Stimulated activated CD8-positive, alpha-beta memory T cell treated with anti-CD3 and anti-CD28 coated beads, Interleukin-15, amount 100 ng/mL, for 24 hours (primary cell): ENCODE measurements around the gene SMARCA2.

ENCODE experiments used
- DNase-seq: peaks from one replicate; pipeline ENCODE4 v3.0.0-alpha.2; 2020; ENCODE audit warnings: low read depth

Gene SMARCA2

DNA sequence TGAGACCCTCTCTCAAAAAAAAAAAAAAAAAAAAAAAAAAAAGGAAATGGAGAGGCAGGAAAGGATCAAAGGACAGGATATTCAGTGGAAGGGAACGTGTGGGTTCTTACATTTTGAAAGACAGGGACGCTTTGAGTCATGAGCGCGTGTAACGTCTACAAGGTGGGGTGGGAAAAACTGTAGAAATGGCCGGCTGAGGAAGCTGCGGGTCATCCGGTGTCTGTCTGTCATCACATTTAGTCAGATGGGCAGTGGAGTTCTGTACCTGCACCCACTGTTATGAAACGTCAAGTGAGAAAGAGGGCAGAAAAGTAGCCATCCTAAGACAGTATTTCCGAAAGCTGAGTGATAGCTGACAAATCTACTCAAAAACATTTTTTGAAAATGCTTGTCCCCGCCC is 159.8 kb downstream of the SMARCA2 start:
- DNase-seq: no peak

DNA sequence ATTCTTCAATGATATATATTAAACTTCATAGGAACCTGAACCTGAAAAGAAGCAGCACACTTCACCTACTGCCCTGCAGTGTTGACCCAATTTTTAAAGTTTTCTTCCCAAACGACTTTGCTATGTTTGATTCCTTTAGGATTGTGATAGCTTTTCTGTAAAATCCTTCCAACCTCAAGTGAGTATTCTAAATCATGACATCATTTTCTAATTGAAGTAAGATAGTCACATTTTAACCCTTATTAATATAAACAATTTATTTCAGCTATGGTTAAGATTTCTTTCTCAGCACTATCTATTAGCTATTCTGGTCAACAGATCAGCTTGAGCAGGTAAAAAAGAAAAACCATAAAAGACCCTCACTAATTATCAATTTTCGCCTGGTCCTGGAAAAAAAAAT is 162.0 kb downstream of the SMARCA2 start:
- DNase-seq: no peak

DNA sequence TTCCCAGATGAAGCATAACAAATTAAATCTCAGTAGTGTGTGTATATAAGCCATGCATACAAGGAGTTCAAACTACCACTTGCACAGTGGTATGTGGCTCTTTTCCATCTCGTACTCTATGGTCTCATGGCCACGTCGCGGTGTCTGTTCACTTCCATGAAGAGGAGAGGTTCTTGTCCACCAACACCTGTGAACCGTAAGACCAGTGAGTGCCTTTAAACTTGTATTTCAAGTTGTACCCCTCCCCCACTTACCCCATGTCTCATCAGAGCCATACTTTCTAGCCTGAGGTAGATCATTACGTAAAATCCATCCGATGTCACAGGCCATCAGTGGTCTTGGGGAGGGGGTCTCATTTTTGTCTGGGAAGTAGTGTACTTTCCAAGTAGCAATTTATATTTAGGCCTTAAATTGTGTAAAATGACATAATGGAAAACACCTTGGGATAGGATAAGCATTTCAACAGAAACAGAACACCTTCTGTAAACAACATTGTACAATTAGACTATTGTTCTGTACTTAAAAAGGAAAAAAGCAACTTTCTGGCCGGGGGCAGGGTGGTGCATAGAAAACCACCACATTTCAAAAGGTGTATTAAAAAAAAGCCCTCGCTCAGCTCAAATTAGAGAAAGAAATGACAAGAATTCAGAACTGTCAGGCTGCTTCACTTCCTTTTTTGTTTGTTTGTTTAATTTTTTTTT is 163.0 kb downstream of the SMARCA2 start:
- DNase-seq: no peak

DNA sequence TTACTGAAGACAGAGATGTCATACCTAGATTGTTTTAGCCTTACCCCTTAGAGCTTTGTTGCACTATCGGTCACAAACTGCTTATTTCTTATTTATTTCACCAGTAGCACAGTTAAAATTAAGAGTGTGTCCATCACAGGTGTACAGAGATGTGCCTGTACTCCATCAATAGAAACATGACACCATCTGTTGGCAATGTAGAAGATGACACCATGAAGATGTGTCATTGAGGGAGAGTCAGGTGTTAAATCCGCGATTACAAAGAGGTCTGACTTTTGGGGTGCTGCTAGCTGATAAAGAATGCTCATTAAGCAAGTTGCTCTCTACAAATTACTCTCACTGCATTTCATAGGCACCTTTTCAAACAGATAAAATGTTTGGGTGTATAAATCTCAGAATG is 164.4 kb downstream of the SMARCA2 start:
- no peak for DNase-seq

DNA sequence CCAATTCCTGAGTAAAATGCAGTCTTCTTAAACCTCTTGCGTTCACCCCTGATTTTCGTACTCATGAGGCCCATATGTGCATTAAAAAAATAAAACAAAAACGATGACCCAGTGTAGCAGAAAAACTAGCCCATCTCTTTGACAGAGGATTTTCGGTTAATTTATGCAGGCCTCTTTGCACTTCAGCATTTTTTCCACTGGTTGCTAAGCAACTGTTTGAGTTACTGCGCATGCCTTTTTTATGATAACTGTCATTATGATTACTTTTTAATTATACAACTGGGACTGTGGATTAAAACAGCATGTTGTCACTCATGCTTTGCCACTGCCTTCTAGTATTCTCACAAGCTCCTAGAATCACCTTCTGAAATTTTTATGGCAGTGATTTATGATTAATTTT is 165.0 kb downstream of the SMARCA2 start:
- no peak for DNase-seq

GRCh38 chr9:2180704-2181103 is 165.6 kb downstream of the SMARCA2 start:
- no peak for DNase-seq

DNA sequence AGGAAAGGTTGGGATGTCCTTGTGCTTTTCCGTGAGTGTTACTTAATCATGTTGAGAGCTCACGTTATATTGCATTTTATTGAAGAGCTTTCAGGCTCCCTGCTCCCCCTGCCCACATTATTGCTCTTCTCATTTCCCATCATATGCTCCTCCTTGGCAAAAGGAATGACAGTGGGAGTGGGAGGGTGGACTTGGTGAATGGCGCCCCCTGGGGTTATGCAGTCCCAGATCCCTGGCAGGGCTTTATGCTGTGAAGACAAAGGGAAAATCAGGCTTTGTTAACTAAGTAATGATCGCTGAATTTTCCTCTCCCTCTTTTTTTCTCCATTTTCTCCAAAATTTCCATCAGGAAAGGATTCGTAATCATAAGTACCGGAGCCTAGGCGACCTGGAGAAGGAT is 166.6 kb downstream of the SMARCA2 start:
- no peak for DNase-seq

DNA sequence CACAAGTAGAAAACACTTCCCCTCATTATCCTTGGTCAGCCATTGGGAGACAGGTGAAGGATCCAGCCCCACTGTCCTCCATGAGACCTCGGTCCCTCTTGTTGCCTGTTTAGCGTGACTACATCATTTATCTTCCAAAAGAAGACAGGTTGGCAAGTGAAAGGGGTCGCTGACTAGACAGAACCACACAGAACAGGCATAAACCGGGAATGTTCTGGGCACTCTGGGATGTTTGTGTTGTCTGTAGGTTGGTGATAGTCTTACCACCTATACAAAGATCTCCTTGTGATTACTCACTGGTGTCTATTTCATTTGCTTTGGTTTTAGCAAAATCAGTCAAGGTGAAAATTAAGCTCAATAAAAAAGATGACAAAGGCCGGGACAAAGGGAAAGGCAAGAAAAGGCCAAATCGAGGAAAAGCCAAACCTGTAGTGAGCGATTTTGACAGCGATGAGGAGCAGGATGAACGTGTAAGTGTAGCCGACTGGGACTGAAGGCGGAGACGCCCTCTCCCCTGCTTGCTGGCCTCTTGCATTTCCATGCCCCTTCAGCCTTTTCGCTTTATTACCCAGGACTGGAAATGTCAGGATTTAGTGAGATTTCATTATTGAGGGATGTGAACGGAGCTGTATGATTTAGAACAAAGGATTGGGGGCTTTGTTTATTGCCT is 175.9 kb downstream of the SMARCA2 start:
- DNase-seq: no peak

DNA sequence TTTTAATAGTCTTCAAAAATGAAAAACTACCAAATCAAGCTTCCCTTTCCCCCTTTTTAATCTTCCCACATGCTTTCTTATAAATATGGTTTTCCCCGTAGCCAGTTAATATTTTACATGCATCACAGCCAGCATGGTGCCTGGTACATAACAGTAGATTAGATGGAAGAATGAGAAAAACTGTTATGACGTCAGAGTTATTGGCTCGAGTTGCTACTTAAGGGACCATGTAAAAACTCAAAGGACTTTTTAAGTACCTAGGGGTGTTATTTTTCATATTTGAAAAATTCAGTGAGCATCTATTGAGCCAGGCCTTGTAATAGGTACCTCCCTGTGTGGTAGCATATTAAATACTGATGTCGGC is 176.4 kb downstream of the SMARCA2 start:
- DNase-seq: no peak

DNA sequence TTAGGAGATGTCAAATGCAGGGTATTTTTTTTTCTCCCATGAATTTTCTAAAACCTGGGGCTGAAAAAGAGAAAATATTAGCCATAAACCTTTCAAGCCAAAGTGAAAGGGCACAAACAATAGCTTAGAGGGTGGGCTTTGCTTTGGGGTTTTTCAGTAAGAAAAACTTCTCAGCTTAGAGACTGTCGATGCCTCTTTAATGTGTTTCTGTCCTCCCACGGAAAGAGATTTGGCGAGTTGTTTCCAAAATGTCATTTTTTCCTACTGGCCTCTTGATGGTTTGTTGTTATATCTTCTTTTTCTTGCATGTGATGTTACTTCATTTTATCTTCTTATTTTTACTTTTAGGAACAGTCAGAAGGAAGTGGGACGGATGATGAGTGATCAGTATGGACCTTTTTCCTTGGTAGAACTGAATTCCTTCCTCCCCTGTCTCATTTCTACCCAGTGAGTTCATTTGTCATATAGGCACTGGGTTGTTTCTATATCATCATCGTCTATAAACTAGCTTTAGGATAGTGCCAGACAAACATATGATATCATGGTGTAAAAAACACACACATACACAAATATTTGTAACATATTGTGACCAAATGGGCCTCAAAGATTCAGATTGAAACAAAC is 177.3 kb downstream of the SMARCA2 start:
- no peak for DNase-seq

GRCh38 chr9:2193552-2193951 is 178.4 kb downstream of the SMARCA2 start:
- DNase-seq: no peak

DNA sequence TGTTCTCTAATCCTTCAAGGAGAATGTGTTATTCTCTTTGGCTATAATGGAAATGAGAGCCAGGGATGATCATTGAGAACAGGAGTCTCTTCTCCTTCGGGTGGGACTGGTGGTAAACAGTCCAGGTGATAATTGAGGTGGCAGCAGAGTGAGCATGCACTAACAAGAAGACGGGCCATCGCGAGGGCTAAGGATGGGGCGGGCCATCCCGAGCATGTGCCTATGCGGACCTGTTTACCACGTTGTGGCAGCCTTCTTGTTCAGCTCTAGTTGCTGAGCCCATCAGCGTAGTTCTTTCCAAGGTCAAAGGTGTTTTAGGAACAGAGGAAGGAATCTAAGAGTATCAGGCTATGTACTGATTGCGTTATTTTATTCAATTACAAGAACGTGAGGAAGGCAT is 180.1 kb downstream of the SMARCA2 start:
- DNase-seq: no peak

GRCh38 chr9:2196757-2197156 is 181.6 kb downstream of the SMARCA2 start:
- no peak for DNase-seq

GRCh38 chr9:2198956-2199635 is 183.9 kb downstream of the SMARCA2 start:
- DNase-seq: no peak

- no peak for DNase-seq
These were observed 185.1 kb downstream of the SMARCA2 start for GRCh38 chr9:2199999-2200796.

DNA sequence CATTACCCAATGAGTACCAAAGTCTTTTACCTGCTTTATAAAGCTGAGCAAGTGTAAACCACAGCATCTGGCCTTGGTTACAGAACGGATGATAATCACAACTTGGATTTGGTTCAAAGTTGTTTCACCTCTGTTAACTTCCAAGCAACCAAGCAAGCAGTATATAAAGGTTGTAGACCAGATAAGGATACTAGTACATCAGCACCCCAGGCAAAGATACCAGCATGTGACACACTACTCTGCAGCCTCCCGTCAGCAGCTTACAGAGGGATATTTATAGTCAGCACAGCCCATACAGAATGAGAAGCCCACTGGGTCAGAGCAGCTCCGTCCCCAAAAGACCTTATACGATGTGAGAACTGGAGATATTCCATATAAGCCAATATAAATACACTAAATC is 193.3 kb downstream of the SMARCA2 start:
- no peak for DNase-seq

DNA sequence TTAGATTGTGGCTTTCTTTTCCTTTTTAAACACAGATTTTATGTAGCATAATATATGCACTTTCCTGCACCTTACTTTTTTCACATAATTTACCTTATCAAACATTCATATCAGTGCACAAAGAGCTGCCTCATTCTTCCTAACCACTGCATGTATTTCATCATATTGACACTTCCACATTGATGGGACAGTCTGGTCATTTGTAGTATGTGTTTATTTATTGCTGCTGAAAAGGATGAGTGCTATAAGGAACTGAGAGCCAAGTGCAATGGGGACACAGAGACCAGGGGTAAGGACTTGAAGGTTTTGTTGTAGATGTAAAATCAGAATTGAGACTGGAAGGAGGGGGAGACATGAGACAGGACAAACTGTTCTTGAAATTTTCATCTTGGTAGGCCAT is 193.8 kb downstream of the SMARCA2 start:
- no peak for DNase-seq

- DNase-seq: no peak
These were observed 194.3 kb downstream of the SMARCA2 start for GRCh38 chr9:2209400-2209799.

DNA sequence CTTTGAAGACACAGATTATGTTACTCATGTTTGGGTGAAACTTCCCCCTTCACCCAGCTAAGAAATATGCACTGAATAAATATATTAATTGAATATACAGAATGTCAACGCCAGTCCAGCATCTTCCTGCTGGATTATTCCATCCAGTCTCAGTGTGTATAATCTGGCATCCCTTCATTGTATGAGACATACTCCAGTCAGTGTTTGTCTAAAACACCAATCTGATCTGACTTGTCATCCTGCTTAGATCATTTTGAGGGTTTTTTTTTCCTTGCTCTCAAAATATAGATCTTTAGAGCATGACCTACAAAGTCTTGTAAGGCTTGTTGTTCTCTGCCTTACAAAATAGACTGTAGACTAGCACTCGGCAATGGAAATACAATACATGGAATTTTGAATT is 195.1 kb downstream of the SMARCA2 start:
- DNase-seq: no peak

DNA sequence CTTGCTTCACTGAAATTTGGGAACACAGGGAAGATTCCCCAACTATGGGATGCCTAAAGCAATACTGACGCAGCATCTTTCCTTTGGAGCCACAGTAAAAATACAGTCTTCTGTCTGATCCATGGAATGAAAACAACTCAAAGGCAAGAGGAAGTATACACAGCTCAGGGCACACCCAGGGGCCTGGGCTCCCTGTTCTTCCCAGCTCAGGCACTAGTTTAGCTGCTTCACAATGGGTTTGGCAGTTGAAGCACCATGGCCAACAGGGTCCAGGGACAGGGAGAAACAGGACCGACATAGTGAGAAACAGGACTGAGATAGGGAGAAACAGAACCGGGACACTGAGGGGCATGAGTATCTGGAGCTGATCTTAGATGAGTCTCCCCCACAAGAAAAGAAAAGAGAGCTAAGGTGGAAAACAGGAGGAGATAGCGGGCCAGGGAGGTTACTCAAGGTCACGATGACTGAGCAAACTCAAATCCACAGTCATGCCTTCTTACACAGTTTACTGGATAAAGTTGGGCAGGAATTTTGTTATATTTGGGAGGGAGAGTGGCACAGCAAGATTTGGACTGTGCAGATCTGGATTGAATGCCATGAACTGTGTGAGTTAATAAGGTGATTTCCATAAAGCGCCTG is 198.8 kb downstream of the SMARCA2 start:
- no peak for DNase-seq

DNA sequence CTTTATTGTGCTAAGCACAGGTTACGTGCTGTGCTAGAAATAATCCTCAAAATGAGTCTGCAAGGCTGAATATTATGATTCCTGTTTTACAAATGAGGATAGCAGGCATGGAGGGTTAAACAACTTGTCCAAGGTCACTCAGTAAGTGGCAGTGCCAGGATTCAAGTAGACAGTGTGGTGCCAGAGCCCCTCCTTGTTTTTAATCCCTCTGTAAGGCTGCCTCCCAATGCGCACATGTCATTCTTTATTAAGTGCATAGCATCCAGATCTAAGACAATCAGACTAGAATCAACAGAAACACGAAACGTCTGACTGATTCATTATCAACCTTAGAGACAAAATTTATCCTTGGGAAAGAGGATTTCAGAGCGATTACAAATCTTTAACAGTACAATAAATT is 199.6 kb downstream of the SMARCA2 start:
- DNase-seq: no peak
